ENCODE data around the gene SLC22A4.

SLC22A4 gene

DNA sequence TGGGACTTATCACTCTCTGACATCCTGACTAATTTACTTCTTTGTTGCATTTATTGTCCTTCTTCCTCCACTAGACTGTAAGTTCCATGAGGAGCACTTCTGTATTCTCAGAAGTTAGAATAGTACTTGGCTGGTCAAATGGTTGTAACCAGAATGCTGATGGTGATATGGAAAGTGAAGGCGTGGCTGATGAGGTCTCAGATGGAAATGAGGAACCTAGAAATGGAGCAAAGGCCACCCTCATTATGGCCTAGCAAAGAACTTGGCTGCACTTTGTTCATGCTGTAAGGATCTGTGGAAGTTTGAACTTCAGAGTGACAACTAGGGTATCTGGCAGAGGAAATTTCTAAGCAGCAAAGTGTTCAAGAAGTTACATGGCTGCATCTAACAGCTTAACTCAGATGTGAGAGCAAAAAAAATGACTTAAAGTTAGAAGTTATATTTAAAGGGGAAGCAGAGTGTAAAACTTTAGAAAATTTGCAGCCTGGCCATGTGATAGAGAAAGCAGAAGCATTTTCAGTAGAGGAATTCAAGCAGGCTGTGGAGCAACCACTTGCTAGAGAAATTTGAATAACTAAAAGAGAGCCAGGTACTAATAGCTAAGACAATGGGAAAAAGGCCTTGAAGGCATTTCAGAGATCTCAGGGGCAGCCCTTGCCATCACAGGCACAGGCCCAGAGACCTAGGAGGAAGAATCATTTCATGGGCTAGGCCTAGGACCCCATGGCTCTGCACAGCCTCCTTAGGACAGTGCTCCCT is 60.4 kb downstream of the SLC22A4 start:
- in situ Hi-C loops (cut with MboI; ENCODE audit: low sequenced_read_pairs, unreplicated experiment) = no loop called here
- no peak for DNase-seq (ENCODE audit: low spot score)

DNA sequence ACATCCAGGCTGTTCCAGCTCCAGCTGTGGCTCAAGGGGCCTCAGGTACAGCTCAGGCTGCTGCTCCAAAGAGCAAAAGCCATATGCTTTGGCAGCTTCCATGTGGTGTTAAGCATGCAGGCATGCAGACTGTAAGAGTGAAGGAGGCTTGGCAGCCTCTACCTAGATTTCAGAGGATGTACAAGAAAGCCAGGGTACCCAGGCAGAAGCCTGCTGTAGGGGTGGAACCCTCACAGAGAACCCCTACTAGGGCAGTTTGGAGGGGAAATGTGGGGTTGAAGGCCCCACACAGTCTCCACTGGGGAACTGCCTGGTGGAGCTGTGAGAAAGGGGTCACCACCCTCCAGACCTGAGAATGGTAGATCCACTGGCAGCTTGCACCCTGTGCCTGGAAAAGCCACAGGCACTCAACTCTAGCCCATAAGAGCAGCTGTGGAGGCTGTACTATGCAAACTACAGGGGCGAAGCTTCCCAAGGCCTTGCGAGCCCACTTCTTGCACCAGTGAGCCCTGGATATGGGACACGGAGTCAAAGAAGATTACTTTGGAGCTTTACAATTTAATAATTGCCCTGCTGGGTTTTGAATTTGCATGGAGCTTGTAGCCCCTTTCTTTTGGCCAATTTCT is 61.1 kb downstream of the SLC22A4 start:
- no peak for DNase-seq (ENCODE audit: low spot score)
- TF ChIP-seq, protein P1, sequence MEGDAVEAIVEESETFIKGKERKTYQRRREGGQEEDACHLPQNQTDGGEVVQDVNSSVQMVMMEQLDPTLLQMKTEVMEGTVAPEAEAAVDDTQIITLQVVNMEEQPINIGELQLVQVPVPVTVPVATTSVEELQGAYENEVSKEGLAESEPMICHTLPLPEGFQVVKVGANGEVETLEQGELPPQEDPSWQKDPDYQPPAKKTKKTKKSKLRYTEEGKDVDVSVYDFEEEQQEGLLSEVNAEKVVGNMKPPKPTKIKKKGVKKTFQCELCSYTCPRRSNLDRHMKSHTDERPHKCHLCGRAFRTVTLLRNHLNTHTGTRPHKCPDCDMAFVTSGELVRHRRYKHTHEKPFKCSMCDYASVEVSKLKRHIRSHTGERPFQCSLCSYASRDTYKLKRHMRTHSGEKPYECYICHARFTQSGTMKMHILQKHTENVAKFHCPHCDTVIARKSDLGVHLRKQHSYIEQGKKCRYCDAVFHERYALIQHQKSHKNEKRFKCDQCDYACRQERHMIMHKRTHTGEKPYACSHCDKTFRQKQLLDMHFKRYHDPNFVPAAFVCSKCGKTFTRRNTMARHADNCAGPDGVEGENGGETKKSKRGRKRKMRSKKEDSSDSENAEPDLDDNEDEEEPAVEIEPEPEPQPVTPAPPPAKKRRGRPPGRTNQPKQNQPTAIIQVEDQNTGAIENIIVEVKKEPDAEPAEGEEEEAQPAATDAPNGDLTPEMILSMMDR (IDR thresholded peaks at IDR 0.05; ENCODE audit: borderline replicate concordance, control extremely low read depth, extremely low read depth, insufficient read depth, missing control alignments) = no peak
- in situ Hi-C loops (cut with MboI; ENCODE audit: low sequenced_read_pairs, unreplicated experiment) = no loop called here

More for the DNA sequence above, 60.4 kb downstream of the SLC22A4 start:
- TF ChIP-seq, protein P1 (IDR thresholded peaks at IDR 0.05; ENCODE audit: borderline replicate concordance, control extremely low read depth, extremely low read depth, insufficient read depth, missing control alignments) = no peak

DNA sequence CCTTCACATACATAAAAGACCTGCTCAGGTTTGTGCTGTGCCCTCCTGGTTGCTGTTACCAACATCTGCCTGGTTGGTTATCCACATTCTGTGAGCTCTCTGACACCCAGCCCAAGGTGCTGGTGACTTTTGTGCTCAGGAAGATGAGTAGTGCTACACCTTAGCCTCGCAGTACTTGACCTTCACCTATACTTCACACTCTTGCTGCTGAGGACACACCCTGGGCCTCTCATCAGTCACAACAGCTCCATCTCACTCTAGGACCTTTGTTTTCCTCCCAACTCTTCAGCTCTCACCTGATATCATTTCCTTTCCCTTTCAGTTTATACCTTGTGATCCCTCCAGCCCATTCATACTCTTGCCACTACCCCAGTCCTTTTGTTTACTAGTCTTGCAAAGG is 64.6 kb downstream of the SLC22A4 start:
- no peak for DNase-seq (ENCODE audit: low spot score)
- in situ Hi-C loops (cut with MboI; ENCODE audit: low sequenced_read_pairs, unreplicated experiment) = no loop called here
- TF ChIP-seq, protein P1 (IDR thresholded peaks at IDR 0.05; ENCODE audit: borderline replicate concordance, control extremely low read depth, extremely low read depth, insufficient read depth, missing control alignments) = no peak

DNA sequence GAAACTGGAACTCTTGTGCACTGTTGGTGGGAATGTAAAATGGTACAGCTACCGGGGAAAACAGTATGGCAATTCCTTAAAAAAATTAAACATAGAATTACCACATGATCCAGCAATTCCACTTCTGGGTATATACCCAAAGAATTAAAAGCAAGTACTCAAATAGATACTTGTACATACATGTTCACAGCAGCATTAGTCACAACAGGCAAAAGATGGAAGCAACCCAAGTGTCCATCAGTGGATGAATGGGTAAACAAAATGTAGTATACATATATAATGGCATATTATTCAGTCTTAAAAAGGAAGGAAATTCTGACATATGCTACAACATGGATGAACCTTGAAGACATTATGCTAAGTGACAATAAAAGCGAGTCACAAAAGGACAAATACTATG is 67.9 kb downstream of the SLC22A4 start:
- in situ Hi-C loops (cut with MboI; ENCODE audit: low sequenced_read_pairs, unreplicated experiment) = no loop called here
- TF ChIP-seq, protein P1 (IDR thresholded peaks at IDR 0.05; ENCODE audit: borderline replicate concordance, control extremely low read depth, extremely low read depth, insufficient read depth, missing control alignments) = no peak
- DNase-seq (ENCODE audit: low spot score) = no peak

DNA sequence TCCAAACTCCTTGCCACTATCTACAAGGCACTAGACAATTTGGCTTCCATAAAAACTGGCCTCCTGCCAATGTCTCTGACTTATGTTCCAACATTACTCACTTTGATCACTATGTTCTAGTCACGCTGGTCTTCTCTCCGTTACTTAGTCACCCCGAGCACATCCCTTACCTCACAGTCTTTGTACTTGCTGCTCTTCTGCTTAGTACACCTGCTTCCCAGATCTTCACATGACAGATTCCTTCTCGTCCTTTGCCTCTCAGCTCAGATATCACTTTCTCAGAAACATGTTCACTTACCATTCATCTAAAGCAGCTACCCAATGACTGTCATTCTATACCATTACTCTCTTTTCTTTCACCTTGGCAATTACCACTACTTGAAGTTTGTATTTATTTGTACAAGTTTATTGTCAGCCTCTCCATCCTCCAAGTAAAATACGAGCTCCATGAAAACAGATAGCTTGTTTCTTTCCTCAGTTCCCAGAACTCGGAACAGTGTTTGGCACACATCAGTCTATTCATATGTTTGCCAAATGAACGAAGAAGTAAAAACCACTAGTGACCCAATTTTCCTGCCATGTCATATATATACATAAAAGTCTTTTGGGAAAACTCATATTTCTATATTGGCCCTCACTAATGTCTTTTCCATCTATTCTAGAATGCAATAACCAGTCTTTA is 69.4 kb downstream of the SLC22A4 start:
- in situ Hi-C loops (cut with MboI; ENCODE audit: low sequenced_read_pairs, unreplicated experiment) = no loop called here
- DNase-seq (ENCODE audit: low spot score) = no peak
- TF ChIP-seq, protein P1 (IDR thresholded peaks at IDR 0.05; ENCODE audit: borderline replicate concordance, control extremely low read depth, extremely low read depth, insufficient read depth, missing control alignments) = no peak

DNA sequence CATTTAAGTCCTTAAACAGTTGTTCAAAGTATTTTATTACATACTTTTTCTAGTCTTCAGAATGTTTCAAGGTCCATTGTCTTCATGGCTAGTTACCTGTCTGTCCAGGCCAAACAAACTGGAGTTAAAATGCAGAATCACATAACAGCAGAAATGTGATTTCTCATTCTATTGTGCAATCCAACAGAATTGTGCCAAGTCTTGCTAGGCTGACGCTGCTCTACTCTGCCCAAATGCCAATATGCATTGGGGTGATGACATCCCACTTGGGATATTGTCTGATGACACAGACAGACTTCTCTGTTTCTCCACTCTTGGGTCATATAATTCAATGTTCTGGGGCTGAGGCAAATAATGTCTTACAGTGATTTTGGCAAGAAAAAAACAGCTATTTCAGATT is 70.1 kb downstream of the SLC22A4 start:
- in situ Hi-C loops (cut with MboI; ENCODE audit: low sequenced_read_pairs, unreplicated experiment) = no loop called here
- TF ChIP-seq, protein P1 (IDR thresholded peaks at IDR 0.05; ENCODE audit: borderline replicate concordance, control extremely low read depth, extremely low read depth, insufficient read depth, missing control alignments) = no peak
- no peak for DNase-seq (ENCODE audit: low spot score)
